ENCODE results near the gene COMP.

Gene COMP

GRCh38 chr19:18738961-18739690 lies 52.0 kb downstream of the COMP start (continued):
- TF ChIP-seq, protein P1, sequence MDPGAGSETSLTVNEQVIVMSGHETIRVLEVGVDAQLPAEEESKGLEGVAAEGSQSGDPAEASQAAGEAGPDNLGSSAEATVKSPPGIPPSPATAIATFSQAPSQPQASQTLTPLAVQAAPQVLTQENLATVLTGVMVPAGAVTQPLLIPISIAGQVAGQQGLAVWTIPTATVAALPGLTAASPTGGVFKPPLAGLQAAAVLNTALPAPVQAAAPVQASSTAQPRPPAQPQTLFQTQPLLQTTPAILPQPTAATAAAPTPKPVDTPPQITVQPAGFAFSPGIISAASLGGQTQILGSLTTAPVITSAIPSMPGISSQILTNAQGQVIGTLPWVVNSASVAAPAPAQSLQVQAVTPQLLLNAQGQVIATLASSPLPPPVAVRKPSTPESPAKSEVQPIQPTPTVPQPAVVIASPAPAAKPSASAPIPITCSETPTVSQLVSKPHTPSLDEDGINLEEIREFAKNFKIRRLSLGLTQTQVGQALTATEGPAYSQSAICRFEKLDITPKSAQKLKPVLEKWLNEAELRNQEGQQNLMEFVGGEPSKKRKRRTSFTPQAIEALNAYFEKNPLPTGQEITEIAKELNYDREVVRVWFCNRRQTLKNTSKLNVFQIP (CRISPR knock-in tag; IDR thresholded peaks at IDR 0.05; ENCODE audit: borderline replicate concordance, low read depth), result no peak
- TF ChIP-seq CREB5 (CRISPR knock-in tag; IDR thresholded peaks at IDR 0.05; ENCODE audit: low read depth), result no peak
- no peak for TF ChIP-seq ZFP30 (CRISPR knock-in tag; IDR thresholded peaks at IDR 0.05)
- TF ChIP-seq ZNF565 (CRISPR knock-in tag; conservative IDR thresholded peaks at IDR 0.05; ENCODE audit: low read depth), result no peak
- TF ChIP-seq SNAI2 (CRISPR knock-in tag; IDR thresholded peaks at IDR 0.05), result no peak
- TF ChIP-seq PPARA (CRISPR knock-in tag; IDR thresholded peaks at IDR 0.05; ENCODE audit: borderline replicate concordance), result no peak
- no peak for TF ChIP-seq TCF4 (CRISPR knock-in tag; IDR thresholded peaks at IDR 0.05; ENCODE audit: borderline replicate concordance)
- TF ChIP-seq ZC3H10 (CRISPR knock-in tag; IDR thresholded peaks at IDR 0.05), result no peak
- TF ChIP-seq OSR1 (CRISPR knock-in tag; IDR thresholded peaks at IDR 0.05), result no peak

DNA sequence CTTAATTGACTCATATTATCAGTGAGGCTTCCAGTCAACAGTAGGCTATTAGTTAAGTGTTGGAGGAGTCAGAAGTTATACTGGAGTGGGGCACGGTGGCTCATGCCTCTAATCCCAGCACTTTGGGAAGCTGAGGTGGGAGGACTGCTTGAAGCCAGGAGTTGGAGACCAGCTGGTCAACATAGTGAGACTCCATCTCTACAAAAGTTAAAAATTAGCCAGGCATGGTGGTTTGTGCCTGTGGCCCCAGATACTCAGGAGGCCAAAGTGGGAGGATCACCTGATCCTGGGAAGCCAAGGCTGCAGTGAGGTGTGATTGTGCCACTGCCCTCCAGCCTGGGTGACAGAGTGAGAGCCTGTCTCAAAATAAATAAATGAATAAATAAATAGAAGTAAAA lies 53.2 kb downstream of the COMP start:
- no peak for TF ChIP-seq TCF4 (CRISPR knock-in tag; IDR thresholded peaks at IDR 0.05; ENCODE audit: borderline replicate concordance)
- TF ChIP-seq CREB5 (CRISPR knock-in tag; IDR thresholded peaks at IDR 0.05; ENCODE audit: low read depth), result no peak
- TF ChIP-seq, protein P2, sequence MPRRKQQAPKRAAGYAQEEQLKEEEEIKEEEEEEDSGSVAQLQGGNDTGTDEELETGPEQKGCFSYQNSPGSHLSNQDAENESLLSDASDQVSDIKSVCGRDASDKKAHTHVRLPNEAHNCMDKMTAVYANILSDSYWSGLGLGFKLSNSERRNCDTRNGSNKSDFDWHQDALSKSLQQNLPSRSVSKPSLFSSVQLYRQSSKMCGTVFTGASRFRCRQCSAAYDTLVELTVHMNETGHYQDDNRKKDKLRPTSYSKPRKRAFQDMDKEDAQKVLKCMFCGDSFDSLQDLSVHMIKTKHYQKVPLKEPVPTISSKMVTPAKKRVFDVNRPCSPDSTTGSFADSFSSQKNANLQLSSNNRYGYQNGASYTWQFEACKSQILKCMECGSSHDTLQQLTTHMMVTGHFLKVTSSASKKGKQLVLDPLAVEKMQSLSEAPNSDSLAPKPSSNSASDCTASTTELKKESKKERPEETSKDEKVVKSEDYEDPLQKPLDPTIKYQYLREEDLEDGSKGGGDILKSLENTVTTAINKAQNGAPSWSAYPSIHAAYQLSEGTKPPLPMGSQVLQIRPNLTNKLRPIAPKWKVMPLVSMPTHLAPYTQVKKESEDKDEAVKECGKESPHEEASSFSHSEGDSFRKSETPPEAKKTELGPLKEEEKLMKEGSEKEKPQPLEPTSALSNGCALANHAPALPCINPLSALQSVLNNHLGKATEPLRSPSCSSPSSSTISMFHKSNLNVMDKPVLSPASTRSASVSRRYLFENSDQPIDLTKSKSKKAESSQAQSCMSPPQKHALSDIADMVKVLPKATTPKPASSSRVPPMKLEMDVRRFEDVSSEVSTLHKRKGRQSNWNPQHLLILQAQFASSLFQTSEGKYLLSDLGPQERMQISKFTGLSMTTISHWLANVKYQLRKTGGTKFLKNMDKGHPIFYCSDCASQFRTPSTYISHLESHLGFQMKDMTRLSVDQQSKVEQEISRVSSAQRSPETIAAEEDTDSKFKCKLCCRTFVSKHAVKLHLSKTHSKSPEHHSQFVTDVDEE (CRISPR knock-in tag; IDR thresholded peaks at IDR 0.05), result no peak
- TF ChIP-seq CSDC2 (CRISPR knock-in tag; IDR thresholded peaks at IDR 0.05), result no peak
- TF ChIP-seq, protein P3, sequence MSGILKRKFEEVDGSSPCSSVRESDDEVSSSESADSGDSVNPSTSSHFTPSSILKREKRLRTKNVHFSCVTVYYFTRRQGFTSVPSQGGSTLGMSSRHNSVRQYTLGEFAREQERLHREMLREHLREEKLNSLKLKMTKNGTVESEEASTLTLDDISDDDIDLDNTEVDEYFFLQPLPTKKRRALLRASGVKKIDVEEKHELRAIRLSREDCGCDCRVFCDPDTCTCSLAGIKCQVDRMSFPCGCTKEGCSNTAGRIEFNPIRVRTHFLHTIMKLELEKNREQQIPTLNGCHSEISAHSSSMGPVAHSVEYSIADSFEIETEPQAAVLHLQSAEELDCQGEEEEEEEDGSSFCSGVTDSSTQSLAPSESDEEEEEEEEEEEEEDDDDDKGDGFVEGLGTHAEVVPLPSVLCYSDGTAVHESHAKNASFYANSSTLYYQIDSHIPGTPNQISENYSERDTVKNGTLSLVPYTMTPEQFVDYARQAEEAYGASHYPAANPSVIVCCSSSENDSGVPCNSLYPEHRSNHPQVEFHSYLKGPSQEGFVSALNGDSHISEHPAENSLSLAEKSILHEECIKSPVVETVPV (CRISPR knock-in tag; IDR thresholded peaks at IDR 0.05), result no peak
- no peak for TF ChIP-seq ISL1 (CRISPR knock-in tag; IDR thresholded peaks at IDR 0.05)
- no peak for TF ChIP-seq ZC3H10 (CRISPR knock-in tag; IDR thresholded peaks at IDR 0.05)
- TF ChIP-seq OSR1 (CRISPR knock-in tag; IDR thresholded peaks at IDR 0.05), result no peak
- TF ChIP-seq ZFP30 (CRISPR knock-in tag; IDR thresholded peaks at IDR 0.05), result no peak
- TF ChIP-seq, protein P1 (CRISPR knock-in tag; IDR thresholded peaks at IDR 0.05; ENCODE audit: borderline replicate concordance, low read depth), result no peak
- no peak for TF ChIP-seq BACH2 (CRISPR knock-in tag; IDR thresholded peaks at IDR 0.05; ENCODE audit: borderline replicate concordance)
- no peak for ATAC-seq

- TF ChIP-seq ESRRG (CRISPR knock-in tag; IDR thresholded peaks at IDR 0.05) (no peak), ISL1 (CRISPR knock-in tag; IDR thresholded peaks at IDR 0.05) (no peak), ZC3H10 (CRISPR knock-in tag; IDR thresholded peaks at IDR 0.05) (no peak), CSDC2 (CRISPR knock-in tag; IDR thresholded peaks at IDR 0.05) (no peak), PATZ1 (CRISPR knock-in tag; IDR thresholded peaks at IDR 0.05; ENCODE audit: borderline replicate concordance) (no peak), ZFP3 (CRISPR knock-in tag; IDR thresholded peaks at IDR 0.05) (no peak), GLIS3 (CRISPR knock-in tag; IDR thresholded peaks at IDR 0.05) (no peak), ZNF70 (CRISPR knock-in tag; IDR thresholded peaks at IDR 0.05) (no peak), ZFP30 (CRISPR knock-in tag; IDR thresholded peaks at IDR 0.05) (no peak)
- TF ChIP-seq, protein P2 (CRISPR knock-in tag; IDR thresholded peaks at IDR 0.05), result no peak
- ATAC-seq, result no peak
Measured at GRCh38 chr19:18737337-18737953, 53.7 kb downstream of the COMP start.

Measured in SK-N-SH treated with all-trans-retinoic acid at 6 μM for 48 hours (cell line).